ENCODE data around the gene ASCC1.
A peak's percentile ranks its signal among the peaks of the same experiment; 100 is the strongest.

Gene ASCC1

DNA sequence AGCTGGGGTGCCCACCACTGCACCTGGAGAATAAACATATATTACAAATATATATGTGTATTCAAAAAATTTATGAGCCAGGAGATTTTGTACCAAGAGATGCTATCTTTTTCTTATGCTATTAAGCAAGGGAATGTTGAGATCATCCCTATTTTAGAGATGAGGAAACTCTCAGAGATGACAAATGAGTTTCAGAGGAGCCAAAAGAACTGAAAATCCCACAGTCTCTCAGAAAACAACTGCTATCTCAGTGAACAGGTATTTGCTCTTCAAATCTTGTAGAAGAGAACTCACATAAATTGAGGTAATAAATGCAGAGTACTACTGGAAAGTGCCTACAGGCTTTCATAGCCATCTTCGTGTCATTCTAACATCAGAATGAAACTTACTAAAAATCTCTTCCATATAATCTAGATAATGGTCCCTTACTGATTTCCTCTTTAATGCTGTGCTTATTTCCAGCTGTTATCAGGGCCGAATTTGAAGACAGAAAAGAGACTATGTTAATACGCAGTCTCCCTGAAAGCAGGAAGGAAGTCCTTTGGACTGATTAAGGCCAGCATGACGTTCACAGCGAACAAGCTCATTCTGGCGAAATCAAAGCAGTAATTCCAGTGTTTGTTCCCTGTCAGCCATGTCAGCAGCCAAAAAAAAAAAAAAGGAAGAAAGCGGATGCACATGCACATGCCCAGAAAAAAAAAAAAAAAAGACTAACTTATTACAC lies 29.7 kb downstream of the ASCC1 start:
- peak overlapping the region; percentile 83 for H3K27ac ChIP-seq
- TF ChIP-seq, protein P1, sequence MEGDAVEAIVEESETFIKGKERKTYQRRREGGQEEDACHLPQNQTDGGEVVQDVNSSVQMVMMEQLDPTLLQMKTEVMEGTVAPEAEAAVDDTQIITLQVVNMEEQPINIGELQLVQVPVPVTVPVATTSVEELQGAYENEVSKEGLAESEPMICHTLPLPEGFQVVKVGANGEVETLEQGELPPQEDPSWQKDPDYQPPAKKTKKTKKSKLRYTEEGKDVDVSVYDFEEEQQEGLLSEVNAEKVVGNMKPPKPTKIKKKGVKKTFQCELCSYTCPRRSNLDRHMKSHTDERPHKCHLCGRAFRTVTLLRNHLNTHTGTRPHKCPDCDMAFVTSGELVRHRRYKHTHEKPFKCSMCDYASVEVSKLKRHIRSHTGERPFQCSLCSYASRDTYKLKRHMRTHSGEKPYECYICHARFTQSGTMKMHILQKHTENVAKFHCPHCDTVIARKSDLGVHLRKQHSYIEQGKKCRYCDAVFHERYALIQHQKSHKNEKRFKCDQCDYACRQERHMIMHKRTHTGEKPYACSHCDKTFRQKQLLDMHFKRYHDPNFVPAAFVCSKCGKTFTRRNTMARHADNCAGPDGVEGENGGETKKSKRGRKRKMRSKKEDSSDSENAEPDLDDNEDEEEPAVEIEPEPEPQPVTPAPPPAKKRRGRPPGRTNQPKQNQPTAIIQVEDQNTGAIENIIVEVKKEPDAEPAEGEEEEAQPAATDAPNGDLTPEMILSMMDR (conservative IDR thresholded peaks at IDR 0.05) = no peak

DNA sequence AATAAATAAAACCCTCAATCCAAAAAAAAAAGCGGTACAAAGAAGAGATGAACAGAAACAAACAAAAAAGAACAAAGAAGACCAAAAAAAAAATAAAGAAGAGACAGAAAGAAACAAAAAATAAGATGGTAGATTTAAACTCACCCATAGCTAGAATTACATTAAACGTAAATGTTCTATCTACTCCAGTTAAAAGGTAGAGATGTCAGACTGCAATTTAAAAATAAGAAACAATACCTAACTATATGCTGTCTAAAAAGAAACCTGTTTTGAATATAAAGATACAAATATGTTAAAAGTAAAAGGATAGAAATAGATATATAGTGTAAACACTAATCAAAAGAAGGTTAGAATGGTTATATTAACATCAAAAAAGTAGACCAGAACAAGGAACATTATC lies 31.9 kb downstream of the ASCC1 start:
- no peak overlapping the region for H3K27ac ChIP-seq
- TF ChIP-seq, protein P1 (conservative IDR thresholded peaks at IDR 0.05) = no peak

DNA sequence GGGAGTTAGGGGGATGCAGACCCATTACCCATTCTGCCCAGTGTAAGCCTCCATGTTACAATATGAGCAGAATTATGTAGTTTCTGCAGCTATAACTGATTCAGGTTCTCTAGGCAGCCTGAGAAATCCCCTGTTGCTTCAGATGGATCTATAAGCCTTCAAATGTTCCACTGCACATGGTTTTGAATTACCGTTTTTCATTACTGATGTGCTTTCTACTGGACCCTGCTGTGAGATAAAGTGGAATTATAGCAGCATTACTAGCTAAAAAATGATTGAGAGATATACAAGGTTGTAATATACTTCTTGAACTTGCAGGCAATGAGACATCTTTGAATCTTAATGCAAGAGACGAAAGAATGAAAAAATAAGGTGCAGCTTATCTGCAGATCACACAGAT lies 38.6 kb downstream of the ASCC1 start:
- TF ChIP-seq, protein P1 (conservative IDR thresholded peaks at IDR 0.05) = no peak
- H3K27ac ChIP-seq = no peak overlapping the region

DNA sequence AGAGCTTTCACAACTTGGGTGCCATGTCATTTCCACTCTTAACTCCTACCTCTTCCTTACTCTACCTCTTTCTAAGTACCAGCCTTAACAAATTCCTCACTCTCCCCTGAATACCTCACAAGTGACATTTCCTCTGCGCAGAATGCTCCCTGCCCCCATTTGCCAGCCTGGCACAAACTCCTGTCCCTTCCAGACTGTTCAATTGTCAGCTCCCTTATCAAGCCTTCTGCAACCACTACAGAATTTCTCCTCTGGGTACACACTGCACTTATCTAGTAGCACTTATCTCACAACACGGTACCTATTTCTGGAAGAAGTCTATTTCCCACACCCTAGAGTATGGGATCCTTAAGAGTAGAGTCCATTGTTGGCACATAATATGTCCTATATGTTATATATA lies 39.4 kb downstream of the ASCC1 start:
- TF ChIP-seq, protein P1 (conservative IDR thresholded peaks at IDR 0.05) = no peak
- H3K27ac ChIP-seq = no peak overlapping the region

DNA sequence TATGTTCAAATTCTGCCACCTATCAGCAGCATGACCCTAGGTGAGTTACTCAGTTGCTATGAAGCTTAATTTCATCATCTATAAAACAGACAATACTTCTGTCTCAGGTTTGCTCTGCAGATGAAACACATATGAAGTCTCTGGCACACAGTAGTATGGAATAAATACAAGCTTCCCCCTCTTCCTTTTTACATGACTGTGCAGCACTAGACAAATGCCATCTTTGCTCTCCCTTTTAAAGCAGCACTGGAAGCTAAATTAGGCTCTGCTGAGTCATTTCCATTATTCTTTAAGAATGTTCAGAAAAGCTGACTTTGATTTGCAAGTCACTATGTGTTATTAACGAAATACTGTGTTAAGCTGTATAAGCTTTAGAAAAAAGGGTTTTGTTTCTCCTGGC lies 40.9 kb downstream of the ASCC1 start:
- no peak overlapping the region for H3K27ac ChIP-seq

DNA sequence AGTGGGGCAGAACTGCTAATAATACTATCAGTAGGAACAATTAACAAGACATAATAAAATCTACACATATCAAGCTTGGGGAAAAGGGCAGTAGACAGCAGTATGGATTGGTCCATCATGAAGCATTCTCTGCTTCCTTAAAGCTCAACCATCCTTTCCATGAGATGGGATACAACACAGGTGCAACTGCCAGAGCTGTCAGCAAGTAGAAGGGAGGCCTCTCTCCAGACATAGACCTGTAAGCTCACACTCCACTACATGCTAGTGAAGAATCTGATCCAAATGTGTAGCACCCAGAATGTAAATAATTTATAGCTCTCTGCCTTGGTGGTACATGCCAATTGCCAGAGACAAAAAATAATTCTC lies 41.8 kb downstream of the ASCC1 start:
- no peak overlapping the region for H3K27ac ChIP-seq
- TF ChIP-seq, protein P1 (conservative IDR thresholded peaks at IDR 0.05) = no peak

More for the DNA sequence above, 40.9 kb downstream of the ASCC1 start:
- TF ChIP-seq, protein P1 (conservative IDR thresholded peaks at IDR 0.05) = no peak

DNA sequence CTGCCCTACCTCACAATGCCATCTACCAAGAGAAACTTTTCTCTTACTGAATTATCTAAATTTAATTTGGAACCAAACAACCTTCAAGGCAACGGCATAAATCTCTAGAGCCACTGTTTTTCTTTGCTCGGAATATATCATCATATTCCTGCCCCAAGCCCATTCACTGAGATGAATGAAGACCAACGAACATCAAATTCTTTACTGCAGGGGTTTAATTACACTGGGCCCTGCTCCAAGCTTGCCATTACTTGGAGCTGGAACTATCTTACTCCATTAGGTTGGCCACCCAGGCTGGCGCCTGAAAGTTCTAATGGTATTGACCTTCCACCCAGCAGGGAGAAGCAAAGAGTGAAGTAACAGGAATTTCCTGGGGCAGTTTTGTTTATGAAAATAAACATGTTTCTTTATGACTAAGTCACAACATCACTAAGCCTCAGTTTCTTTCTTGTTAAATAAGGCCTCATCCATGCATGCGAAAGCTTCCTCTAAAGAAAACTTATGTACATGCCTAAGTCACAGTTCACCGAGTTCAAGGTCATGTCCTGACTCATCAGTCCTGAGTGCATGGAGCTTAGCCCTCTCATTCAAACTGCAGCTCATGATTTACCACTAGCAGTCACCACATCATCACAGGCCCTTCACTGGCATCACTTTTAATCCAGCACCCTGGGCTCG lies 42.3 kb downstream of the ASCC1 start:
- TF ChIP-seq, protein P1 (conservative IDR thresholded peaks at IDR 0.05) = no peak
- no peak overlapping the region for H3K27ac ChIP-seq
